NOMO-1 treated with DMSO at 0.1 percent for 48 hours (cell line): Measurements from ENCODE around the gene METTL24.

Experiments
- DNase-seq: peaks from one replicate; lab custom pipeline; 2025; ENCODE audit not compliant: unreplicated experiment; lab: John Stamatoyannopoulos, UW

The METTL24 gene

DNA sequence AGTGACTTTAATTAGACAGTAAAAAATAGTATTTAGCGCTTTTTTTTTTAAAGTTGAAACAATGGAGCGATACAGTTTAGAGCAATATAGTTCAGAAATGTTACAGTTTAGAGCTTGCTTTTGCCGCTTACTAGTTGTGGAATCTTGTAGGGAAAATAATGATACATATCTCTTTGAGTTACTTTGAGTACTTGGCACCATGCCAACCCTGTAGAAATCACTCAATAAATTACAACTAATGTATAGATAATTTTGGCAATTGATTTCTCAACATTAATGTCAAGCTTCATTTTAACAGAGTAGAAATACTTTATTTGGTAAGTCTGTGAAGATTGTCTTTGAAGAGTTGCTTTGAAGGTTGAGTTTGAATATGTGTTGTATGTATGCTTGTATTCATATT is 150.5 kb downstream of the METTL24 start:
- DNase-seq = no peak

GRCh38 chr6:110201151-110201884 is 156.8 kb downstream of the METTL24 start:
- DNase-seq = no peak

DNA sequence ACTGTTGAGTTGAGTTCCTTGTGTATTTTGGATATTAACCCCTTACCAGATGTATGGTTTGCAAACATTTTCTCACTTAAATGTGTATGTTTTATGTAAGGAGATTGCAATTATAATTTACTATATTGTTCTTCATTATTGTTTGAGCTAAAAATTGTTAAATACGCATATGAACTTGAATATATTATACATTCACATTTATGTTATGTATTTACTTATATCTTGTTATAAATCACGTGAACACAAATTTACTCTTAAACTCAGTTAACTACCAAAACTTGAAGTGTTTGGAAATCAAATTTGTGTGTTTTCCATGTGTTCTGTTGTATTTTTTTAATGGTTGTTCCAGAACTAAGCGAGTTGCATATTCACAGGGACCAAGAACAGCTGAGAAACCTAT is 159.6 kb downstream of the METTL24 start:
- DNase-seq = no peak

GRCh38 chr6:110196874-110197273 is 161.3 kb downstream of the METTL24 start:
- no peak for DNase-seq

- DNase-seq = no peak
Measured at GRCh38 chr6:110195639-110196038, 162.5 kb downstream of the METTL24 start.
